ENCODE data around the gene STX7.
A peak's percentile ranks its signal among the peaks of the same experiment; 100 is the strongest.
"Not testable (repeated sequence)": the region's sequence is repeated elsewhere in the genome, so short reads cannot be mapped to it uniquely, and the experiment has no call there.

The STX7 gene, protein sequence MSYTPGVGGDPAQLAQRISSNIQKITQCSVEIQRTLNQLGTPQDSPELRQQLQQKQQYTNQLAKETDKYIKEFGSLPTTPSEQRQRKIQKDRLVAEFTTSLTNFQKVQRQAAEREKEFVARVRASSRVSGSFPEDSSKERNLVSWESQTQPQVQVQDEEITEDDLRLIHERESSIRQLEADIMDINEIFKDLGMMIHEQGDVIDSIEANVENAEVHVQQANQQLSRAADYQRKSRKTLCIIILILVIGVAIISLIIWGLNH

DNA sequence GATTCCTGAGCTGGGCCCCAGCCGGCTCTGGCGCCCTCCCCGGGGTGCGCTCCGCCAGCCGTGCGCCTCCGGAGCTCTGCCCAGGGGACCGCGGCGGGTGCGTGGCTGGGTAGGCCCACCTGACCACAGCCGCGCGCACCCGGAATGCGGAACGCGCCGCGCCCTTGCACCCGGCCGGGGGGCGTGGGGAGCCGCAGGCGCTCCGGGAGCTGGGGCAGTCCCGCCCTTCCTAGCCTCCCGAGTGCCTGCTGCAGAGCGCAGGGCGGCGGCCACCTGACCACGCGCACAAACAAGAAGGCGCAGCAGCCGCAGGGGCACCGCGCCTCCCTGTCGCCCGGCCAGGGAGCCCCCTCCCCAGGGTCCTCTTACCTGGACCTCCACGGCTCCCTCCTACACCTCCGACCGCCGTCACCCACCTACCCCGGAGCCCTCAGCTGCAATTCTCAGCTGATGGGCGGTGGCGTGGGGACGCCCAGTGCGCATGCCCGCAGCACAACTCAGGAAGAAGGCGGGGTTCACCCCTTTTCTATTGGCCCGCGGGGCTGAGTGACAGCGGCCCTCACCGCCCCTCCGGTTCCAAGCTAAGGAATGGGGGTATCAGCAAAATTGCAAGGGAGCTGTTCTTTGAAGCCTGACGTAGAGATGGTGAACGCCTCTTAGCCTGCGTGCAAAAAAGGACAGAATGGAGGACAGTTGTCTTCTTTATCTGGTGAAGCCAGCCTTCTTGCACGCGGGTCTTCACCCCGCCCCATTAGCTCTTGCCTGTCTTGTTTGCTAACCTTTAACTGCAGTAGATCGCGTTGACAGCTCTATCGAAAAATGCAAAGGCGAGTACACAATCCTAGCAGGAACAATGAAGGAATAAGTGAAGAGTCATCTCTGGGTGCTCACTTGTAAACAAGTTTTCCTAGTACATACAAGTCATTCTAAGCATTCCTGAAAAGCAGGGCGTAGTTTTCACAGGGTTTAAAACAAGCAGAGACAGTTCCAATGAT lies at the start of gene STX7:
TSS of gene STX7 (minus strand) at position 479 of the 995 bp plus-strand sequence. CDS start 9,586 bp downstream, outside the sequence.
- peak; percentile 97 for DNase-seq

- not testable (repeated sequence) for DNase-seq
Measured at GRCh38 chr6:132560087-132560486, 47.2 kb upstream of the STX7 start.

DNA sequence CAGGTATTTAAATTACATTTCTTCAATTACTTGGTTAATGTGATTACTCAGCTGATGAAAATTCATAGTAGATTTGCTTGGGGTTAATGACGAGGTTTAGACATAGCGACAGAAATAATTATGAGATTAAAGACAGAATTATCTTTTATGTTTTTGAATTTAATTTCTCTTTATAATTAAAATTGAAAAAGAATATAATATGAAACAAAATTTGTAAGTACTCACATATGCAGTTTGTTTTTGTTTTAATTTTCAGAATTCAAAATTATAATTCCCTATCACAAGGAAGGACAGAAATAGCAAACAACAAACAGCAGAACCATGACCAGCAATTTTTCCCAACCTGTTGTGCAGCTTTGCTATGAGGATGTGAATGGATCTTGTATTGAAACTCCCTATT lies 39.5 kb upstream of the STX7 start, which contains the start of gene TAAR8:
TSS of gene TAAR8 (plus strand) at position 301 of the 400 bp plus-strand sequence. CDS start at position 322, 21 bp downstream.
- DNase-seq: no peak

DNA sequence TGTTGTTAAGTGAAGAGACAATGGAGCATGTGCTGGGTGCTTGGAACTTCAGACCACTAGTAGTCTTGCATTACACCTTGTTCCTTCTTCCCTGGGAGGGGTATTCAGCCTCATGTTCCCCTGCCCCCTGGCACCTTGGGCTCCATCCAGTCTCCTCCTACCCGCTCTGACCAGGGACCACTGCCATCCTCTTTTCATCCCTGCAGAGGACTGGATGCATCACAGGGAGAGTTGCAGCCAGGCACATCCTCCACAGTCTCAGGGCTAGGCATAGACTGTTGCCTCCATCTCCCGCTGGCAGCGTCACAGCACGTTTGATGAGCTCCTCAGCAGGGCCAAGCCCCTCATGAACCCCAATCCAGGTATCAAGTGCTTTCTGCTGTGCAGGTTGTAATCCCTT lies 38.3 kb upstream of the STX7 start:
- DNase-seq: no peak

DNA sequence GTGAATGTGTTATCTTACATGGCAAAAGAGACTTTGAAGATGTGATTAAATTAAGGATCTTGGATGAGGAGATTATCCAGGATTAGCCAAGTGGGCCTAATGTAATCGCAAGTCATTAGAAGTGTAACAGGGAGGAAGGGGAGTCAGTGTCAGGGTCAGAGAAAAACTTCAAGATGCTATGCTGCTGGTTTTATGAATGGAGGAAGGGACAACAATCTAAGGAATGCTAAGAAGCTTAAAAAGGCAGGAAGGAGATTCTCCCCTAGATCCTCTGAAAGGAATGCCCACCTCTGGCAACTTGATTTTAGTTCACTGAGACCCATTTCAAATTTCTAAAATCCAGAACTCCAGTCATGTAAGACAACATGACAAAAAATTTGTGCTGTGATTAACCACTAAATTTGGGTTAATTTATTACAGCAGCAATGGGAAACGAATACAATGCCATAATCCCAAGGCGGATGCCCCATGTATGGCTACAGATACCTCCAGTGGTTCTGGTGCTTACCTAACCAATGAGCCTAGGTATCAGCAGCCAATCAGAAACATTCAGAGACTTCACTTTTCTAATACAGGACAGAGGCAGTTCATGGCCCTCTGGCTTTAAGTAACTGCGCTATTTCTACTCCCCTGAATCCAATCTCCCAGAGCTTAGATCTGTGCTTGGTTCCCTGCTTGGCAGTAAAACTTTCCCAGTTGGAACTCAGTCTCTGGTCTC lies 36.0 kb upstream of the STX7 start:
- no peak for DNase-seq

DNA sequence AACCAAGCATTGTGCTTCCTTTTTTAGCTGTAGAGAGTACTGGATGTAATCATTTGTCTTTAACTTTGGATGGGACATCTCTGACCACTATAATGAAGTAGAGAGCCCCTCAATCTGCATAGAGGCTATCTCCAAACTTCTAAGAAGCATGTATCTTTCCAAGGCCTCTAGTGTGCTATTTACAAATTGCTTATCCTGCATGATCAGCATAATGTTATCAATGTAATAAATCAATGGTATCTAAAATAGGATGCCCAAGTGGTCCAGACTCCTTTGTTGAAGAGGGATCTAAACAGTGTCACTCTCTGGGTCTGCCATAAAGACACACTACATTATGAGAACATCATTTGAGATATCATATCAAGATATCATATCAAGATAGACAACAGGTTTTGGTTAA lies 31.9 kb upstream of the STX7 start:
- no peak for DNase-seq

GRCh38 chr6:132537977-132538376 lies 25.1 kb upstream of the STX7 start, which contains the start of gene TAAR9:
TSS of gene TAAR9 (plus strand) at chr6:132538277. CDS start at chr6:132538290, 13 bp downstream.
- no peak for DNase-seq

GRCh38 chr6:132537145-132537544 lies 24.2 kb upstream of the STX7 start:
- no peak for DNase-seq

DNA sequence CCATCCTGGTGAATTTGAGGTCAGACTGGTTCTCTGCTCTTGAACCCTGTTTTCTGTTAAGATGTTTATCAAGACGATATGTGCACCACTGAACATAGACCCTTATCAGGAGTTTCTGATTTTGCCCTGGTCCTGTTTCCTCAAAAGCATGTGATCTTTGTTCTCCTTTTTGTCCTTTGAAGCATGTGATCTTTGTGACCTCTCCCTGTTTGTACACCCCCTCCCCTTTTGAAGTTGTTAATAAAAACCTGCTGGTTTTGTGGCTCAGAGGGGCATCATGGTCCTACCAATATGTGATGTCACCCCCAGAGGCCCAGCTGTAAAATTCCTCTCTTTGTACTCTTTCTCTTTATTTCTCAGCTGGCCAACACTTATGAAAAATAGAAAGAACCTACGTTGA lies 21.6 kb upstream of the STX7 start:
- DNase-seq: not testable (repeated sequence)

- peak; percentile 89 for DNase-seq
Measured at GRCh38 chr6:132530293-132530974, 17.5 kb upstream of the STX7 start.

- no peak for DNase-seq
Measured at GRCh38 chr6:132527791-132528190, 14.9 kb upstream of the STX7 start.

GRCh38 chr6:132526461-132526860 lies 13.5 kb upstream of the STX7 start:
- DNase-seq: no peak

DNA sequence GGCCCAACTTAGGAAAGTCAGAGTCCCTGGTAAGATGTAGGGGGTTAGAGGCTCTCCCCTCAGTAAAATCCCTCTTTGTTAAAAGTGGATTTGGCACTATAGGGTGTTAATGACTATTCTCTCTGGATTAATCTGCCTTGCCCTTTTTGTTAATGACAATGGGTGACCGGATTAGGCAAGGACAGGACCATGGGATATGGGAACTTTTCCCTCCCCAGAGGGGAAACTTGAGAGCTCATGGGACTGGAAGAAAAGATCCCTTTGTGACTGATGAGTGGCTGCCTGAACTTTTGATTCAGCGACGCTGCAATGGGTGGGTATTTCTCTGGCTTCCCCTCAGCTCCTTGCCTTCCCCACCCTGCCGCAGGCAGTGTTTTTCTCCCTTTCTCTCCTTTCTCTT lies 12.9 kb upstream of the STX7 start:
- DNase-seq: no peak

- no peak for DNase-seq
Measured at GRCh38 chr6:132524646-132525045, 11.7 kb upstream of the STX7 start.

GRCh38 chr6:132520953-132521352 lies 8.0 kb upstream of the STX7 start:
- no peak for DNase-seq

- DNase-seq: no peak
Measured at GRCh38 chr6:132515386-132515785, 2.5 kb upstream of the STX7 start.

DNA sequence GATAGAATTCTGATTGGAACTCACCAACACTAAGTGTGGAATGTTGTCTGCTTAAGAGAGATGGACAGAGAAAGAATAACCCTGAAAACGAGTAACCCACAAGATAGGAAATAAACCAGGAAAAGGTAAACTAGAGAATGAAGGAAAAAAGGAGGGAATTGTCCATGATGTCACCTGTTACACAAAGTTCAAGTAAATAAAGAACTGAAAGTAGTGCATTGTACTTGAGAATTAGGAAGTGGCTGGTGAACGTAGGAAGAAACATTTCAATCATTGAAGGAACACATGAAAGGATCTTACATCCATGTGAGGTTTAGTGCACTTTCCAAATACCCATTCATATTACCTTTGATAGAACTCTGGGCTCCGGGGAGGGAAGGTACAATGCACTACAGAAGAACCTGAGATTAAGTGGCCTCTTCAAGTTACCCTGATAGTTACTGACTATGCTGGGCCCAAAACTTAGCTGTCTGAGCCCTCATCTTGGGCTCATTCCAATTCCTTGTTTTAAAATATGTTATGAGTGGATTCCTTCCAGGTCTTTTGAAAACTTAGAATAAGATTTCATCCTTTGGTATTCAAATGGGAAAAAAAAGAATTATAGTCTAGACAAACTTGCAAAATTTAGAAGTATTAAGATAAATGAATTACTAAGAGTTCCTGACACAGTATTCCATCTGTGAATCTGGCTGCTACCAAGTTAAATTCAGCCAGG lies 1.1 kb upstream of the STX7 start:
- DNase-seq: no peak

- no peak for DNase-seq
Measured at GRCh38 chr6:132512342-132512637, 626 bp downstream of the STX7 start.

DNA sequence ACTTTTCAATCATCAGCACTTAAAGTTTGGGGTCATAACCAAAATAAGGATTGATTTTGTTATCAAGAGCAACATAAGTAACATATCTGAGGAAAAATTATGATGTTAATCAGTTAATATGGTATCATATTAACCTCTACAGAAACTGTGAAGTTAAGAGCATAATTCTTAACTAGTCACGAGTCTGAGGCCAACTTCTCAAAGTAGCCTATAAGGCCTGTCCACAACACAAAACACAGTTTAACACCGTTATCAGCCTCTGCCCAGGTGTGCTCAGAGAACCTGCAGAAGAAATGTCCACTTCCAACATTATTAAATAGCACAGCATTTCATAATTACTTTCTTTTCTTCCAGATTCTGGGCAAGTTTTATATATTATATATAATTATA lies 1.1 kb downstream of the STX7 start:
- DNase-seq: no peak

- DNase-seq: no peak
Measured at GRCh38 chr6:132511210-132511830, 1.6 kb downstream of the STX7 start.

Measured in eye (tissue), 1 donor.